Panc1 (cell line): Measurements from ENCODE around the gene TNRC6B.

ENCODE experiments used
- CTCF ChIP-seq: fragments of 450-650 bp; IDR thresholded peaks from 2 replicates; pipeline ENCODE4 v1.5.1; 2017; ENCODE audit warnings: mild to moderate bottlenecking
- TF ChIP-seq, protein P1 (sequence below), 2 experiments: IDR thresholded peaks; 2 replicates each; pipeline ENCODE4 v1.6.1; 2011 to 2012; ENCODE audit warnings: low read depth in 2 of 2, control low read depth in 1 of 2, low read length in 1 of 2, mild to moderate bottlenecking in 1 of 2, moderate library complexity in 1 of 2; ENCODE audit not compliant: insufficient read depth in 1 of 2

DNA sequence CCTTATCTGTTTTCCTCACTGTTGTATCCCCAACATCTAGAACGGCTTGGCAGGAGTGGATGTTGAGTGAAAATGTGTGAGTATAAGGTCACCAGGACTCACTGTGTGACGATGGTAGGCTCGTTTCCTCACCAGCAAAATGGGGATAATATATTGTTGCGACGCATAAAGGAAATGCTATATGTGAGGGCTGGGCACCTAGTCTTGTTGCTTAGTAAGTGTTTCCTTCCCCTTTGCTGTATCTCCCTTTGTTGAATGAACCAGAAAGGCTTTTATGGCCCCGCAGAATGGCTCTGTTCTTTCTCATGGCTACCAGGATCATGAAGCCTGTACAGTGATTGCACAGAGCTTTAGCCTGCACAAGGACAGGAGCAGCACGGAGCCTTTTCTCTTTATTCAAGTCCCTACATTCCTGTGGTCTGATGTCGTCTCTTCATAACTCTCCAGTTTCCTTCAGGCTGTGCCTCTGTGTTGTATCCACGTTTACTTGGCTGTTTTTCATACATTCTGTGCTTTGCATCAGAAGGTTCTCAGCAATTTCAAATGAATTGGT is 5.4 kb downstream of the TNRC6B start:
- TF ChIP-seq CTCF = no peak
- TF ChIP-seq, protein P1, sequence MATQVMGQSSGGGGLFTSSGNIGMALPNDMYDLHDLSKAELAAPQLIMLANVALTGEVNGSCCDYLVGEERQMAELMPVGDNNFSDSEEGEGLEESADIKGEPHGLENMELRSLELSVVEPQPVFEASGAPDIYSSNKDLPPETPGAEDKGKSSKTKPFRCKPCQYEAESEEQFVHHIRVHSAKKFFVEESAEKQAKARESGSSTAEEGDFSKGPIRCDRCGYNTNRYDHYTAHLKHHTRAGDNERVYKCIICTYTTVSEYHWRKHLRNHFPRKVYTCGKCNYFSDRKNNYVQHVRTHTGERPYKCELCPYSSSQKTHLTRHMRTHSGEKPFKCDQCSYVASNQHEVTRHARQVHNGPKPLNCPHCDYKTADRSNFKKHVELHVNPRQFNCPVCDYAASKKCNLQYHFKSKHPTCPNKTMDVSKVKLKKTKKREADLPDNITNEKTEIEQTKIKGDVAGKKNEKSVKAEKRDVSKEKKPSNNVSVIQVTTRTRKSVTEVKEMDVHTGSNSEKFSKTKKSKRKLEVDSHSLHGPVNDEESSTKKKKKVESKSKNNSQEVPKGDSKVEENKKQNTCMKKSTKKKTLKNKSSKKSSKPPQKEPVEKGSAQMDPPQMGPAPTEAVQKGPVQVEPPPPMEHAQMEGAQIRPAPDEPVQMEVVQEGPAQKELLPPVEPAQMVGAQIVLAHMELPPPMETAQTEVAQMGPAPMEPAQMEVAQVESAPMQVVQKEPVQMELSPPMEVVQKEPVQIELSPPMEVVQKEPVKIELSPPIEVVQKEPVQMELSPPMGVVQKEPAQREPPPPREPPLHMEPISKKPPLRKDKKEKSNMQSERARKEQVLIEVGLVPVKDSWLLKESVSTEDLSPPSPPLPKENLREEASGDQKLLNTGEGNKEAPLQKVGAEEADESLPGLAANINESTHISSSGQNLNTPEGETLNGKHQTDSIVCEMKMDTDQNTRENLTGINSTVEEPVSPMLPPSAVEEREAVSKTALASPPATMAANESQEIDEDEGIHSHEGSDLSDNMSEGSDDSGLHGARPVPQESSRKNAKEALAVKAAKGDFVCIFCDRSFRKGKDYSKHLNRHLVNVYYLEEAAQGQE (IDR thresholded peaks at IDR 0.05; ENCODE audit: insufficient read depth in 1 of 2, low read depth in 2 of 2, low read length in 1 of 2) = no peak
